ENCODE results near the gene C1QTNF6.
"Not testable (repeated sequence)": the region's sequence is repeated elsewhere in the genome, so short reads cannot be mapped to it uniquely, and the experiment has no call there.

The C1QTNF6 gene

DNA sequence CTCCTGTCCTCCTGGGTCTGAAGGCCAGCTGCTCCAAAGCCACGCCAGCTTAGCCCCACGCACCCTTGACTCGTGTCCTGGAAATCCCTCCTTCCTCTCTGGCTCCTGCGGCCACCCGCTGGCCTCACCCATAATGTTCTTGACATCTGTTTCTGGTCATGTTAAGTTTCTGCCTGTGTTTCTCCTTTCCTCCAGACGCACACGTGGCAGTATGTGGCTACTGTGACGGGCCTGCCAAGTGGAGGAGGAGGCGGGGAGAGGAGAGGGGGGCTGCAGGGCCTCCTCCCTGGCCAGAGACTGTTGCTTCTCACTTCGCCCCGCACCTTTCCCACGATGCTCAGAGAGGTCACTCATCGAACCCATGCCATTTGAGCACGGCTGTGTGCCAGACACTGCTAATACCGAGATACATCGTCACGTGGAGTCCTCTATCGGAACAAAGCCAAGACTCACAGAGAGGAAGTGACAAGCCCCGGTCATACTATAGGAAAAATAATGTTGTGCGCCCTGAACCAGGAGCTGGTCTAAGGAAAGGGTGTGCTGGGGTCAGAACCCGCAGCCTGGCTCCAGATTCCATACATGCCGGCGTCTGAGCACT, 11.5 kb downstream of the C1QTNF6 start:
- no peak for DNase-seq (ENCODE audit: low spot score)

- no peak for DNase-seq (ENCODE audit: low spot score)
Measured at GRCh38 chr22:37175414-37176281, 12.4 kb downstream of the C1QTNF6 start.

GRCh38 chr22:37174964-37175363, 13.1 kb downstream of the C1QTNF6 start:
- DNase-seq (ENCODE audit: low spot score) = no peak

GRCh38 chr22:37173709-37174108, 14.3 kb downstream of the C1QTNF6 start:
- DNase-seq (ENCODE audit: low spot score) = no peak

GRCh38 chr22:37172266-37173245, 15.5 kb downstream of the C1QTNF6 start:
- DNase-seq (ENCODE audit: low spot score) = no peak

DNA sequence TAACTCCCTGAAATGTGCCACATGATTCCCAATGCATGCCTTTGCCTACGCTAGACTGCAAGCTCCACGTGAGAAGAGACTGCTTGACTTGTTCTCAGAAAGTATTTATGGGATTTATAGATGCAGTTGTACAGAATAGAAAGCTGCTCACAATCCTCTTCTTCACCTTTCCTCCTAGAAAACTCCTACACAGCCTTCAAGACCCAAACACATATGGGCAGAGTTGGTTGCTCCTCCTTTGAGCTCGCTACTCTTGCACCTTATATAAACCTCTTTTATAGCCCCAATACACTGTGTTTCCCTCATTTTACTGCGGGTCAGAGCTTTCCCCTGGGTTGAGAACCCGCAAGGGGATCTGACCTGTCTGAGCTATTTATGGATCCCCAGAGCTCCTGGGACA, 16.4 kb downstream of the C1QTNF6 start:
- DNase-seq (ENCODE audit: low spot score) = no peak

DNA sequence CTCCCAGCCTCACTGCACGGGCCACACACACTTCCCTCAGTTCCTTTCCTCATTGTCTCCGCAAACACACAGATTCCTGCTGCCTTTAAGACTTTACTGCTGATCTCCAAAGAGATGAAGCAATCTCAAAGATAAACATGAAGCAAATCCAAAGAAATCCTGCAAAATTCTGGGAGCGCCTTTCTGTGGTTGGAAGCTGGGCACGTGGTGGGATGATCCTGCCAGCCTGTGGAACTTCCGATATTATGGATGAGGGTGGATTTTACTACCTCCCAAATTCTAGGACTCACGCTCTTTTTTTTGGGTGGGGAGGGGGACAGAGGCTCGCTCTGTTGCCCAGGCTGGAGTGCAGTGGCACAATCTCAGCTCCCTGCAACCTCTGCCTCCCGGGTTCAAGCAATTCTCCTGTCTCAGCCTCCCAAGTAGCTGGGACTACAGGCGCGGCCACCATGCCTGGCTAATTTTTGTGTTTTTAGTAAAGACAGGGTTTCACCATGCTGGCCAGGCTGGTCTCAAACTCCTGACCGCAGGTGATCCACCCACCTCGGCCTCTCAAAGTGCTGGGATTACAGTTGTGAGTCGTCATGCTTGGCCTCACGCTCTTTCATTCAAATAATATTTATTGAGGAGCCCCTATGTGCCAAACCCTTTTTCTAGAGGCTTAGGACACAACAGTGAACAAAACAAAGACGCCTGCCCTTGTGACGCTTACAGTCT, 17.2 kb downstream of the C1QTNF6 start:
- DNase-seq (ENCODE audit: low spot score) = not testable (repeated sequence)

- no peak for DNase-seq (ENCODE audit: low spot score)
Measured at GRCh38 chr22:37169947-37170688, 17.9 kb downstream of the C1QTNF6 start.

GRCh38 chr22:37169406-37169805, 18.6 kb downstream of the C1QTNF6 start:
- DNase-seq (ENCODE audit: low spot score) = no peak

- DNase-seq (ENCODE audit: low spot score) = no peak
Measured at GRCh38 chr22:37167981-37168647, 19.9 kb downstream of the C1QTNF6 start.

DNA sequence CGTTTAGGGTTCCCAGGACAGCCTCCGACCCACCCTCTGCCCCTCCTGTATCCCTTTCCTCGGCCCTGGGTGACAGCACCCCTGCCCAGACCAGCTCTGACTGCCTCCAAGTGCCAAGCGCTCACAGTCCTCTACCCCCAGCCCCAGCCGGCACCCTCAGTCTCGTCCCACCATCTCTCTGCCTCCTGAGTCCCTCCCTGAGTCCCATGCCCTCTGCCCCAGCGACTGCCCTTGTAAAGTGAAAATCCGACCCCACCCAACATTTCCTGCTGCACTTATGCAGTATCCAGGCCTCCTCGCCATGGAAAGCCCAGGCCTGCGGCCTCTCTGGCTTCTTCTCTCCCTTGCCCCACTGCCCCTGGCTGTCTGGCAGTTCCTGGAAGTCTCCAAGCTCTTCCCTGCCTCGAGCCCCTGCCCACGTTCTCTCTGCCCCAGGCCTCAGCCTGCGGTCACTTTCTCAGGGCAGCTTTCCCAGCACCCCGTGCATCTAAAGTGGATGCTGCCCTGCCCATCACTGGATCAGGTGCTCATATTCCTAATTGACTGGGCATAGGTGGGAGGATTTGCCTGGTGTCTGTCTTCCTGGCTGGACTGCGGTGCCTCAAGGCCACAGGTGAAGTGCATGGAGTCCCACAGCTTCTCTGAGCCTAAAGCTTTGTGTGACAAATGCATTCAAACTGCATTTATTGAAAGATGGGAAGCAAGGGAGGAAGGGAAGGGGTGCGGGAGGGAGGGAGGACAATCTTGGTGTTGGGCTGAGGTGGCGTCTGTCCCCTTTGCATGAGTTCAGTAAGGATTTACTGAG, 20.7 kb downstream of the C1QTNF6 start:
- DNase-seq (ENCODE audit: low spot score) = no peak

- DNase-seq (ENCODE audit: low spot score) = peak; percentile 71
Measured at GRCh38 chr22:37166675-37167066, 21.4 kb downstream of the C1QTNF6 start.

GRCh38 chr22:37165940-37166674, 21.9 kb downstream of the C1QTNF6 start:
- DNase-seq (ENCODE audit: low spot score) = no peak

GRCh38 chr22:37165066-37165465, 23.0 kb downstream of the C1QTNF6 start:
- DNase-seq (ENCODE audit: low spot score) = no peak

DNA sequence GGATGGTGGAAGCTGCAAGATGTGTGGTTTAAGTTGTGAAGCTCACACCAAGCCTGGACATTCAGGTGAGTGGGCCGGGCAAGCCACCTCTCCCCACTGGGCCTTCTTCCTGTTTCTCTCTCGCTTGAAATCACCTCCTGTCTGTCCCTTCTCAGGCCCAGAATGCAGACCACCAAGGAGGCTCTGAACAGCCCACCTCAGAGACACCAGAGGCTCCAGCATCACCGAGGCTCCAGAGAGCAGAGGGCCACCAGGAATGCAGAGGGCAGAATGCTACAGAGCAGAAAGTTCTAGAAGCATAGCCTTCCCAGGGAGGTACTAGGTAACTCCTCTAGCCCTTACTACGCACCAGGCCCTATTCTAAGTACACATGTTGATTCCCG, 23.6 kb downstream of the C1QTNF6 start:
- no peak for DNase-seq (ENCODE audit: low spot score)

DNA sequence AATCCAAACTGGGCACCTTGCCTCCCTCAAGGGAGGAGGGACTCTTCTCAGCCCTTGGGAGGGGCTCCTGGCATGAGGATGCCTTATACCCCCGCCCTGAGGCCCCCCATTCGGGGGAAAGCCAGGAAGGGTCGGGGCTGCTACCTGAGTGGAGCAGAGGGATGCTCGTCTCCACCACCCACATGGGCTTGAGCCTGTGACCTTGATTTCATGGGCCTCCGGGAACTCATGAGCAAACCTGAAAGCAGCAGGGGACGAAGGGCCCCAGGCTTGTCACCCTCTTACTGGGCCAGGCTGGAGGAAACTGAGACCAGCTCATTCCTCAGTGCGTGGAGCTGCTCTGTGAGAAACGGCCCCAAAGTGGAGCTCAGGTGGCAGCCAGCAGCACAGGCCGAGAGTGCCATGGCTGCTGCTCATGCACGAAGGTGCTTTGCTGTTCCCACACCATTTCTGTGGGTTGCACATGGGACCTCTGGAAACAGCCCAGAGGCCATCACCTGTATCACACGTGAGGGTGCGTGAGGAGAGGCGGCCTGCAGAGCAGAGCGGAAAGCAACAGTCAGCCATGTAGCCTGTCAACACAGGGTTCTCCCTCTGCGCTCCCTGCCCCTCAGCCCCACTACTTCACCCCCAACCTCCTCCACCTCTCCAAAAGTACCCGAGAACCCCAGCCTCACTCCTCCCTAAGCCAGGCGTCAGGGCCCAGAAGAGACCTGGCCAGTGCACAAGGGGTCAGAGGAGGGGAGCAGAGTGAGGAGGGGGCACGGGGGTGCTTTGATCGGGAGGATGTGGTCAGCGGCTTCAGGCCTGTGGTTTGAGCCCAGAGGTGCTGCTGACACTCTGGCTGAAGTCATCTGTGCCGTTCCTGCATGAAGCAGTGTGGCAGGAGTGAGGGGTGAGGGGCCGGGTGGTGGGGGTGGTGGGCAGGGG, 24.2 kb downstream of the C1QTNF6 start:
- no peak for DNase-seq (ENCODE audit: low spot score)

DNA sequence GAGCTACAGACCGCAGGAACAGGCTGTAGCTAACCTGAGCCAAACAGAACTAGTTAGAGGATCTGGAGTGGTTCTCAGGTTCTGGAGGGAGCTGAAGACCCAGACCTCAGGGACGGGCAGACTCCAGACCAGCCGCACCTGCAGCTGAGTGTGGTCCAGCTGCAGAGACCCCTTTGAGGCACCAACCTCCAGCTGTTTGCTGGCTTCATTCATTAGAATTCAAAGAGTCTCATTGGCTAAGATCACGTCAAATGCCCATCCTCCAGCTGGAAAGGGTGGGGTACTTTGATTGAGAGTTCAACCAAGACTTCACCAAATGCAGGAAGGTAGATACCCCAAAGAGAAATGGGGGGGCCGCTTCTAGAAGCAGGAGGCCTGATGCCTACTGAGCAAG, 25.0 kb downstream of the C1QTNF6 start:
- DNase-seq (ENCODE audit: low spot score) = no peak

All from hematopoietic multipotent progenitor cell treated with erythropoietin and hydrocortisone succinate and interleukin-3 and kit ligand, for 15 days (in vitro differentiated cells).